Measurements from ENCODE around the gene BATF. TPM values are rescaled to one million over a fixed set of nuclear protein-coding genes. Genes with fewer than 3 reads are reported as not detected.

BATF gene
- total and polyA plus RNA-seq, 2 donors from 2014 or later, result 1.6 to 3.7 TPM

- Histone ChIP-seq H3K9ac (ENCODE audit: low read length in 3 of 3) (no peak overlapping the region), H3K4me1 (ENCODE audit: control insufficient read depth in 2 of 3, insufficient read depth in 2 of 3, low read depth in 1 of 3, low read length in 3 of 3) (no peaks in the 10 kb centered on the region), H3K27me3 (ENCODE audit: control insufficient read depth, insufficient read depth, low read length) (no peaks in the 10 kb centered on the region), H3K36me3 (ENCODE audit: control insufficient read depth in 2 of 3, insufficient read depth in 3 of 3, low read length in 3 of 3) (no peaks in the 10 kb centered on the region), H3K9me3 (ENCODE audit: control insufficient read depth in 2 of 3, insufficient read depth in 1 of 3, low read length in 3 of 3) (no peaks in the 10 kb centered on the region), H3K4me3 (ENCODE audit: low read length in 3 of 3) (no peak overlapping the region), H3K27ac (ENCODE audit: low read depth in 2 of 2, low read length in 2 of 2) (no peak overlapping the region)
- intact Hi-C loops (cut with DNase I), result loop anchor here (5.0 kb wide), 1 partner anchor 181 kb away; no protein-coding TSS in a partner anchor
- FAIRE-seq (no peak), DNase-seq (peak in 4 of 5 donors; percentile 64 to 80 (median 72))
- no peak for TF ChIP-seq CTCF (IDR thresholded peaks at IDR 0.05; ENCODE audit: borderline replicate concordance, extremely low read depth, insufficient read depth)
Observed at GRCh38 chr14:75493592-75494087, 28.6 kb upstream of the BATF start.

GRCh38 chr14:75494896-75495295 lies 27.4 kb upstream of the BATF start:
- intact Hi-C loops (cut with DNase I), result loop anchor here (5.0 kb wide), 1 partner anchor 183 kb away; no protein-coding TSS in a partner anchor
- FAIRE-seq, result no peak

GRCh38 chr14:75495399-75495798 lies 26.9 kb upstream of the BATF start:
- Histone ChIP-seq H3K27me3 (ENCODE audit: control insufficient read depth, insufficient read depth, low read length) (no peaks in the 10 kb centered on the region), H3K4me1 (ENCODE audit: control insufficient read depth in 2 of 3, insufficient read depth in 2 of 3, low read depth in 1 of 3, low read length in 3 of 3) (no peaks in the 10 kb centered on the region), H3K36me3 (ENCODE audit: control insufficient read depth in 2 of 3, insufficient read depth in 3 of 3, low read length in 3 of 3) (no peaks in the 10 kb centered on the region), H3K9me3 (ENCODE audit: control insufficient read depth in 2 of 3, insufficient read depth in 1 of 3, low read length in 3 of 3) (no peaks in the 10 kb centered on the region), H3K27ac (ENCODE audit: low read depth in 2 of 2, low read length in 2 of 2) (no peak overlapping the region), H3K9ac (ENCODE audit: low read length in 3 of 3) (no peak overlapping the region), H3K4me3 (ENCODE audit: low read length in 3 of 3) (no peak overlapping the region)
- no peak for TF ChIP-seq CTCF (IDR thresholded peaks at IDR 0.05; ENCODE audit: borderline replicate concordance, extremely low read depth, insufficient read depth)
- intact Hi-C loops (cut with DNase I), result no loop called here
- FAIRE-seq, result no peak
- no peak for DNase-seq

More at GRCh38 chr14:75494896-75495295, 27.4 kb upstream of the BATF start:
- Histone ChIP-seq H3K9me3 (ENCODE audit: control insufficient read depth in 2 of 3, insufficient read depth in 1 of 3, low read length in 3 of 3) (no peaks in the 10 kb centered on the region), H3K36me3 (ENCODE audit: control insufficient read depth in 2 of 3, insufficient read depth in 3 of 3, low read length in 3 of 3) (no peaks in the 10 kb centered on the region), H3K4me3 (ENCODE audit: low read length in 3 of 3) (no peak overlapping the region), H3K27me3 (ENCODE audit: control insufficient read depth, insufficient read depth, low read length) (no peaks in the 10 kb centered on the region), H3K4me1 (ENCODE audit: control insufficient read depth in 2 of 3, insufficient read depth in 2 of 3, low read depth in 1 of 3, low read length in 3 of 3) (no peaks in the 10 kb centered on the region), H3K9ac (ENCODE audit: low read length in 3 of 3) (no peak overlapping the region), H3K27ac (ENCODE audit: low read depth in 2 of 2, low read length in 2 of 2) (no peak overlapping the region)
- no peak for TF ChIP-seq CTCF (IDR thresholded peaks at IDR 0.05; ENCODE audit: borderline replicate concordance, extremely low read depth, insufficient read depth)
- DNase-seq, result no peak

- no peak for TF ChIP-seq CTCF (IDR thresholded peaks at IDR 0.05; ENCODE audit: borderline replicate concordance, extremely low read depth, insufficient read depth)
Observed at GRCh38 chr14:75495882-75496281, 26.4 kb upstream of the BATF start.

More at GRCh38 chr14:75495882-75496281, 26.4 kb upstream of the BATF start:
- DNase-seq (no peak), FAIRE-seq (no peak)
- Histone ChIP-seq H3K4me3 (ENCODE audit: low read length in 3 of 3) (no peak overlapping the region), H3K36me3 (ENCODE audit: control insufficient read depth in 2 of 3, insufficient read depth in 3 of 3, low read length in 3 of 3) (no peaks in the 10 kb centered on the region), H3K27me3 (ENCODE audit: control insufficient read depth, insufficient read depth, low read length) (no peaks in the 10 kb centered on the region), H3K4me1 (ENCODE audit: control insufficient read depth in 2 of 3, insufficient read depth in 2 of 3, low read depth in 1 of 3, low read length in 3 of 3) (no peaks in the 10 kb centered on the region), H3K27ac (ENCODE audit: low read depth in 2 of 2, low read length in 2 of 2) (no peak overlapping the region), H3K9me3 (ENCODE audit: control insufficient read depth in 2 of 3, insufficient read depth in 1 of 3, low read length in 3 of 3) (no peaks in the 10 kb centered on the region), H3K9ac (ENCODE audit: low read length in 3 of 3) (no peak overlapping the region)
- intact Hi-C loops (cut with DNase I), result no loop called here

Data from kidney (tissue), 14 donors.